GM21526 (cell line): Measurements from ENCODE around the gene BMP8B.

ENCODE experiments used
- ATAC-seq: cut with Tn5 transposase; IDR thresholded peaks from one replicate; pipeline ENCODE4 v1.9.1; 2021; ENCODE audit warnings: moderate library complexity; ENCODE audit not compliant: unreplicated experiment, low FRiP score

The BMP8B gene

GRCh38 chr1:39729030-39729429 lies 59.6 kb downstream of the BMP8B start:
- ATAC-seq = no peak

DNA sequence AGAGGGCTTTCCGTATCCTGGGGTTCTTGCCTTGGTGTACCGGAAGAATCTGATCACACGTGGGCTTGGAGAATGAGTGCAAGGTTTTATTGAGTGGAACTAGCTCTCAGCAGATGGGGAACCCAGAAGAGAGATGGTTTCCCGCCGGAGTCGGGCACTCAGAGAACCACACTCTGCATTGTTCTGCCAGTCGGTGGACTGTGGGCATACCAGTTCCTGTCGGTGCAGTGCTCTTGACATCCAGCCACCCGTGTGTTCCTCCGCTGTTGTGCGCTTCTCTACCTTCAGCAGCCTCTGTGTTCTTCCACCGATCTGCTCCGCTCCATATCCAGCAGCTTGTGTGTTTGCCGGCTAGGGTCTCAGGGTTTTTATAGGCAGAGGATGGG lies 60.7 kb downstream of the BMP8B start:
- no peak for ATAC-seq

- no peak for ATAC-seq
Measured at GRCh38 chr1:39727221-39727931, 61.3 kb downstream of the BMP8B start.

GRCh38 chr1:39726600-39726999 lies 62.1 kb downstream of the BMP8B start:
- ATAC-seq = no peak

GRCh38 chr1:39722495-39722894 lies 66.2 kb downstream of the BMP8B start:
- ATAC-seq = no peak

GRCh38 chr1:39721664-39722063 lies 67.0 kb downstream of the BMP8B start:
- ATAC-seq = no peak

DNA sequence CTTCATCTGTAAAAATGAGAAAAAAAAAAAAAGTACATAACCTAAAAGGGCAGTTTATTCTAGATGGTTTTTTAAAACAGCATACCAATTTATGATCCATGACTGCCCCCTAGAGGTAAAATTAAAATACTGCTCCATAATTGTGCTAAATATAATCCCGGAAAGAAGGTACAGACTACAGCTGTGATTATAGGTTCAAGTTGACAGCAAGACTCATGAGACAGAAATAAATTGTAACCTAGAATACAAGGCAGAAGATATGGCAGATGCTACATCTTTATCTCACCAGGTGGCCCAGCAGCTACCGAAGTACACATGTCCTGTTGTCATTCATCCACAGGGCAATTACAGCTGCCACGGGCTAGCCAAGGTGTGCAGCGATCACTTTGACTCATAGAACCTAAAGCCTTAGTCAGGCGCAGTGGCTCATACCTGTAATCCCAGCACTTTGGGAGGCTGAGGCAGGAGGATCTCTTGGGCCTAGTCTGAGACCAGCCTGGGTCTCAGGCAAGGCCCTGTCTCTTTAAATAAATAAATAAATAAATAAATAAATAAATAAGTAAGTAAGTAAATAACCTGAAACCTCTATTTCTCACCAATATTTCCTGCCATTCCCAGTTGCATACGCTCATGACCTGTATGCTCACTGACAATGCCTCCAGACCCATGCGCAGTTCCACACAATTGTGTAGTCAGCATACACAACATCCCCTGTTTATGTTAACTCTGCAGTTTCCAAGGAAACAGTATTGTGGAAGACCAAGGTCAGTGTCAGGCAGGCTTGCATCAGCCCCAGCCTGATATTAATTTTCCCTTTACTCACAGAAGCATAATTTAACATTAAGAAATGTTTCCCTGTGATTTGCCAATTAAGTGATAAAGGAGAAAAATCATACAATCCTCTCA lies 68.3 kb downstream of the BMP8B start:
- no peak for ATAC-seq

DNA sequence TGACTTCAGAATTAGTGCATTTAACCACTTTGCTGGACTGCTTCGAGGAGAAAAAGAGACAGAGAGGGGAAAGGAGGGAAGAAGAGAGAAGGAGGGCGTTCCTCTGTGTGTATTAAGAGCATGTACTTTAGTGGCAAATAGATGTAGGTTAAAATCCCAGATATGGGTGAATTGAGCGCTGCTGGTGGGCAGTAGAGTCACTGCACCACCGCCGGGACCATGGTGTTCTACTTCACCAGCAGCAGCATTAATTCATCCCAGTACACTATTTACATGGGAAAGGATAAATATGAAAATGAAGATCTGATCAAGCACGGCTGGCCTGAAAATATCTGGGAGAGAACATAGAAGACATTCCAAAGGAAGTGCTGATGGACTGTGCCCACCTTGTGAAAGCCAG lies 70.9 kb downstream of the BMP8B start:
- no peak for ATAC-seq

DNA sequence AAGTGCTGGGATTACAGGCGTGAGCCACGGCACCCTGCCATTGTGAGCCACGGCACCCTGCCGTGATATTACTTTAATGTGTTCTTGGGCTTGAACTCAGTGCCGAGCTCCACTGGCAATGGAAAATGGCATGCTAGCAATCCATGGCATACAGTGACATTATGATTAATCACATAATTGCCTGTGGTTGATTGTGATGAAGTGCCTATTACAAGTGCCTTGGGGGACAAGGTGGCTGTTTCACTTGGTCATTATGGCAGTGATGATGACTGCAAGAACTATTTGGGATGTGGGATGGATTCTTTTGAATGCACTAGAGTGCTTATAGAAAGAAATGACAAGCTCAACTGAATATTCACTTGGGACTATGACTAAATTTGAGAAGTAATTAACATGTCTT lies 75.1 kb downstream of the BMP8B start:
- no peak for ATAC-seq

GRCh38 chr1:39711966-39712340 lies 76.7 kb downstream of the BMP8B start:
- ATAC-seq = no peak

GRCh38 chr1:39711104-39711965 lies 77.3 kb downstream of the BMP8B start:
- no peak for ATAC-seq

DNA sequence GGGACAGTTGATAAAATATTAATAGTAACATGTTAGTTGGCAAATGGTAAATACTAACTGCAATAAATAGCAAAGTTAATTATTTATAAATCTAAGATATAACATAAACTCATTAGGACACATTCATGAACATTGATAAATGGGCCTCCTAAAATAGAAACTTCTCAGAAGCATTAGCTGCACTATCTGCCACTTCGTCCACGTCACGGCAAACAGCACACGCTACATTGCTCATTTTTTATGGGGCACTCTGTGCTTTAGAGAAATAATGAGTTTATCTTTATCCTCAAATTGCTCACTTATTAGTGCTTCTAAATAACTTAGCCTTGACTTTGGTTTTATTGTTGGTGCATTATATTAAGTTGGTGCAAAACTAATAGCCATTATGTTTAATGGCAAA lies 81.2 kb downstream of the BMP8B start:
- ATAC-seq = no peak
